ENCODE data around the gene MAEA.

Gene MAEA

GRCh38 chr4:1377606-1378261, 88.0 kb downstream of the MAEA start:
- TF ChIP-seq CTCF (IDR thresholded peaks at IDR 0.05; ENCODE audit: extremely low read depth, missing control alignments), result no peak

GRCh38 chr4:1378559-1379231, 89.0 kb downstream of the MAEA start:
- no peak for TF ChIP-seq CTCF (IDR thresholded peaks at IDR 0.05; ENCODE audit: extremely low read depth, missing control alignments)
- no peak for DNase-seq (ENCODE audit: low spot score)

More at GRCh38 chr4:1377606-1378261, 88.0 kb downstream of the MAEA start:
- DNase-seq (ENCODE audit: low spot score), result no peak

- TF ChIP-seq CTCF (IDR thresholded peaks at IDR 0.05; ENCODE audit: extremely low read depth, missing control alignments), result no peak
Observed at GRCh38 chr4:1379351-1379781, 89.7 kb downstream of the MAEA start.

GRCh38 chr4:1379801-1380331, 90.2 kb downstream of the MAEA start:
- no peak for TF ChIP-seq CTCF (IDR thresholded peaks at IDR 0.05; ENCODE audit: extremely low read depth, missing control alignments)
- no peak for DNase-seq (ENCODE audit: low spot score)

More at GRCh38 chr4:1379351-1379781, 89.7 kb downstream of the MAEA start:
- DNase-seq (ENCODE audit: low spot score), result no peak

GRCh38 chr4:1380368-1381151, 90.9 kb downstream of the MAEA start:
- no peak for DNase-seq (ENCODE audit: low spot score)
- TF ChIP-seq CTCF (IDR thresholded peaks at IDR 0.05; ENCODE audit: extremely low read depth, missing control alignments), result no peak

- no peak for DNase-seq (ENCODE audit: low spot score)
- no peak for TF ChIP-seq CTCF (IDR thresholded peaks at IDR 0.05; ENCODE audit: extremely low read depth, missing control alignments)
Observed at GRCh38 chr4:1381181-1381621, 91.5 kb downstream of the MAEA start.

All from GM20000 (cell line).